ENCODE results near the gene ELOB.

ELOB gene

DNA sequence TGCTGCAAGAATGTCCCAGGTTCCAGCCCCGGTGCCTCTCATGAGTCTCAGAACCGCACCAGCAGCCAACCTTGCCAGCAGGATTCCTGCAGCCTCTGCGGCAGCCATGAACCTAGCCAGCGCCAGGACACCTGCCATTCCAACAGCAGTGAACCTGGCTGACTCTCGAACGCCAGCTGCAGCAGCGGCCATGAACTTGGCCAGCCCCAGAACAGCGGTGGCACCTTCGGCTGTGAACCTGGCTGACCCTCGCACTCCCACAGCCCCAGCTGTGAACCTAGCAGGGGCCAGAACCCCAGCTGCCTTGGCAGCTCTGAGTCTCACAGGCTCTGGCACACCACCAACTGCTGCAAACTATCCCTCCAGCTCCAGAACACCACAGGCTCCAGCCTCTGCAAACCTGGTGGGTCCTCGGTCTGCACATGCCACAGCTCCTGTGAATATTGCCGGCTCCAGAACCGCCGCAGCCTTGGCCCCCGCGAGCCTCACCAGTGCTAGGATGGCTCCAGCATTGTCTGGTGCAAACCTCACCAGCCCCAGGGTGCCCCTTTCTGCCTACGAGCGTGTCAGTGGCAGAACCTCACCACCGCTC lies 9.8 kb downstream of the ELOB start:
- FAIRE-seq = no peak

DNA sequence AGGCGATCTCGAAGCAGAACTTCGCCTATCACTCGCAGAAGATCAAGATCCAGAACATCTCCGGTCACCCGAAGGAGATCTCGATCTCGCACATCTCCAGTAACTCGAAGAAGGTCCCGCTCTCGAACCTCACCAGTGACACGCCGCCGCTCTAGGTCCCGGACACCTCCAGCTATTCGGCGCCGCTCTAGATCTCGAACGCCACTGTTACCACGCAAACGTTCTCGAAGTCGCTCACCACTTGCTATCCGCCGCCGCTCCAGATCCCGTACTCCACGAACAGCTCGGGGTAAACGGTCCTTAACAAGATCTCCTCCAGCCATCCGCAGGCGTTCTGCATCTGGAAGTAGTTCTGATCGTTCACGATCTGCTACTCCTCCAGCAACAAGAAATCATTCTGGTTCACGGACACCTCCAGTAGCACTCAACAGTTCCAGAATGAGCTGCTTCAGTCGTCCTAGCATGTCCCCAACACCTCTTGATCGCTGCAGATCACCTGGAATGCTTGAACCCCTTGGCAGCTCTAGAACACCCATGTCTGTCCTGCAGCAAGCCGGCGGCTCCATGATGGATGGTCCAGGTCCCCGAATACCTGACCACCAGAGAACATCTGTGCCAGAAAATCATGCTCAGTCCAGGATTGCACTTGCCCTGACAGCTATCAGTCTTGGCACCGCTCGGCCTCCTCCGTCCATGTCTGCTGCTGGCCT lies 10.5 kb downstream of the ELOB start:
- FAIRE-seq = no peak

DNA sequence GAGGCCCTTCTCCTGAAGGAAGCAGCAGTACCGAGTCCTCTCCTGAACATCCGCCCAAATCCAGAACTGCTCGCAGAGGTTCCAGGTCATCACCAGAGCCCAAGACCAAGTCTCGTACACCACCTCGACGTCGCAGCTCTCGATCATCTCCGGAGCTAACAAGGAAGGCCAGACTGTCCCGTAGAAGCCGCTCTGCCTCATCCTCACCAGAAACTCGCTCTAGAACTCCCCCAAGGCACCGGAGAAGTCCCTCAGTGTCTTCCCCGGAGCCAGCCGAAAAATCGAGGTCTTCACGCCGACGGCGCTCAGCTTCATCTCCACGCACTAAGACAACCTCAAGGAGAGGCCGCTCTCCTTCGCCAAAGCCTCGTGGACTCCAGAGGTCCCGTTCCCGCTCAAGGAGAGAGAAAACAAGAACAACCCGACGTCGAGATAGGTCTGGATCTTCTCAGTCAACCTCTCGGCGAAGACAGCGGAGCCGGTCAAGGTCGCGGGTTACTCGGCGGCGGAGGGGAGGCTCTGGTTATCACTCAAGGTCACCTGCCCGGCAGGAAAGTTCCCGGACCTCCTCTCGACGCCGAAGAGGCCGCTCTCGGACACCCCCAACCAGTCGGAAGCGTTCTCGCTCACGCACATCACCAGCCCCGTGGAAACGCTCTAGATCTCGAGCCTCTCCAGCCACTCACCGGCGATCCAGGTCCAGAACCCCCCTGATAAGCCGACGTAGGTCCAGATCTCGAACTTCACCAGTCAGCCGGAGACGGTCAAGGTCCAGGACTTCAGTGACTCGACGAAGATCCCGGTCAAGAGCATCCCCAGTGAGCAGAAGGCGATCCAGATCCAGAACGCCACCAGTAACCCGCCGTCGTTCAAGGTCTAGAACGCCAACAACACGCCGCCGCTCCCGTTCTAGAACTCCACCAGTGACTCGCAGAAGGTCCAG lies 11.3 kb downstream of the ELOB start:
- no peak for FAIRE-seq

DNA sequence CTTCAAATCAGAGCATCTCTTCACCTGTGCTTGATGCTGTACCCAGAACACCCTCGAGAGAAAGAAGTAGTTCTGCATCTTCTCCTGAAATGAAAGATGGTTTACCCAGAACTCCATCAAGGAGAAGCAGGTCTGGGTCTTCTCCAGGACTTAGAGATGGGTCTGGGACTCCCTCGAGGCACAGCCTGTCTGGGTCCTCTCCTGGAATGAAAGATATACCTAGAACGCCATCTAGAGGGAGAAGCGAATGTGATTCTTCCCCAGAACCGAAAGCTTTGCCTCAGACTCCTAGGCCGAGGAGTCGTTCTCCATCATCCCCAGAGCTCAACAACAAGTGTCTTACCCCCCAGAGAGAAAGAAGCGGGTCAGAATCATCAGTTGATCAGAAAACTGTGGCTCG lies 12.4 kb downstream of the ELOB start:
- no peak for FAIRE-seq

DNA sequence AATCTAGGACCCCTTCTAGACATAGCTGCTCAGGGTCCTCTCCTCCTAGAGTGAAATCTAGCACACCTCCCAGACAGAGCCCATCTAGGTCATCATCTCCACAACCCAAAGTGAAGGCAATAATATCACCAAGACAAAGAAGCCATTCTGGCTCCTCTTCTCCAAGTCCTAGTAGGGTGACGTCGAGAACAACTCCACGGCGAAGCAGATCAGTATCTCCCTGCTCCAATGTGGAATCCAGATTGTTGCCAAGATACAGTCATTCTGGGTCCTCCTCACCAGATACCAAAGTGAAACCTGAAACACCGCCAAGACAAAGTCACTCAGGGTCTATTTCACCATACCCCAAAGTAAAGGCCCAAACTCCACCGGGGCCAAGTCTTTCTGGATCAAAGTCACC lies 13.9 kb downstream of the ELOB start:
- FAIRE-seq = no peak

DNA sequence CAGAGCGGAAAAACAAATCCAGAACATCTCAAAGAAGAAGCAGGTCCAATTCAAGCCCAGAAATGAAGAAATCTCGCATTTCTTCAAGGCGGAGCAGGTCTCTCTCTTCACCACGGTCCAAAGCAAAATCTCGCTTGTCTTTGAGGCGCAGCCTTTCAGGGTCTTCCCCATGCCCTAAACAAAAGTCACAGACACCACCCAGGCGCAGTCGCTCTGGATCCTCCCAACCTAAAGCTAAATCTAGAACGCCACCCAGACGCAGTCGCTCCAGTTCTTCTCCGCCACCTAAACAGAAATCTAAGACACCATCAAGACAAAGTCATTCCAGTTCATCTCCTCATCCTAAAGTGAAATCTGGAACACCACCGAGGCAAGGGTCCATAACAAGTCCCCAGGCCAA lies 14.4 kb downstream of the ELOB start:
- FAIRE-seq = no peak

DNA sequence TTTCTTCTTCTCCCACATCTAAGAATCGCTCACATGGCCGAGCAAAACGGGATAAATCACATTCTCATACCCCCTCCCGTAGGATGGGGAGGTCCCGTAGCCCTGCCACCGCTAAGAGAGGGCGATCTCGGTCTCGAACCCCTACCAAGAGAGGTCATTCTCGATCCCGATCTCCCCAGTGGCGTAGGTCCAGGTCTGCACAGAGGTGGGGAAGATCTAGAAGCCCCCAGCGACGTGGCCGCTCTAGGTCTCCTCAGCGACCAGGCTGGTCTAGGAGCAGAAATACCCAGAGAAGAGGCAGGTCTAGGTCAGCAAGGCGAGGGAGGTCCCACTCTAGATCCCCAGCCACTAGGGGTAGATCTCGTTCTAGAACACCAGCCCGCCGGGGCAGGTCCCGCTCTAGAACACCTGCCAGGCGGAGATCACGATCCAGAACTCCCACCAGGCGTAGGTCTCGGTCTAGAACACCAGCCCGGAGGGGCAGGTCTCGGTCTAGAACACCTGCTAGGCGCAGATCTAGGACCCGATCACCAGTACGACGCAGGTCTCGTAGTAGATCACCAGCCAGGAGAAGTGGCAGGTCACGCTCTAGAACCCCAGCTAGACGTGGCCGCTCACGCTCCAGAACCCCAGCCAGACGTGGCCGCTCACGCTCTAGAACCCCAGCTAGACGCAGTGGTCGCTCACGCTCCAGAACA lies 15.0 kb downstream of the ELOB start:
- FAIRE-seq = no peak

DNA sequence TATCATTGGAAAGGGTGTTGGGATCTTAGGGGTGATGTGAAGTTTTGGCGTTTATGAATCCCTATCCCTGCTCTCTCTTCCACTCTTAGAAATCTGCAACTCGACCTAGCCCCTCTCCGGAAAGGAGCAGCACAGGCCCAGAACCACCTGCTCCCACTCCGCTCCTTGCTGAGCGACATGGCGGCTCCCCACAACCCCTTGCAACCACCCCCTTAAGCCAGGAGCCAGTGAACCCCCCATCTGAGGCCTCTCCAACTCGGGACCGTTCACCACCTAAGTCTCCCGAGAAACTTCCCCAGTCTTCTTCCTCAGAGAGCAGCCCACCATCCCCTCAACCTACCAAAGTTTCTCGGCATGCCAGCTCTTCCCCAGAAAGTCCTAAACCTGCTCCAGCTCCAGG lies 15.6 kb downstream of the ELOB start:
- FAIRE-seq = no peak

DNA sequence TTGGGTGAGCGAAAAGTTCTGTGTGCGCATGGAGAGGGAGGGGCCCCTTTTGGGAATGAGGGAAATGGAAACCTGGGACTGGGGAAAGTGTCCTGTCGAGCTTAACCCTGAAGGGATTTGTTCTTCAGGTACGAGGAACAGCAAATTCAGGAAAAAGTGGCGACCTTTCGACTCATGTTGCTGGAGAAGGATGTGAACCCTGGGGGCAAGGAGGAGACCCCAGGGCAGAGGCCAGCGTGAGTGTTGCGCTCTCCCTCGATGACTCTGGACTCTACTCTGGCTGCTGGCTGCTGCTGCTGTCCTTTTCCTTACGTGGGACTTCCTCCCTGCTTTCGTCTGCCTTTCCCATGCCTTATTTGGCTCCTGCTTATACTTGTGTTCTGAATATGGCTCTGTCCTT lies 19.7 kb downstream of the ELOB start:
- FAIRE-seq = no peak

DNA sequence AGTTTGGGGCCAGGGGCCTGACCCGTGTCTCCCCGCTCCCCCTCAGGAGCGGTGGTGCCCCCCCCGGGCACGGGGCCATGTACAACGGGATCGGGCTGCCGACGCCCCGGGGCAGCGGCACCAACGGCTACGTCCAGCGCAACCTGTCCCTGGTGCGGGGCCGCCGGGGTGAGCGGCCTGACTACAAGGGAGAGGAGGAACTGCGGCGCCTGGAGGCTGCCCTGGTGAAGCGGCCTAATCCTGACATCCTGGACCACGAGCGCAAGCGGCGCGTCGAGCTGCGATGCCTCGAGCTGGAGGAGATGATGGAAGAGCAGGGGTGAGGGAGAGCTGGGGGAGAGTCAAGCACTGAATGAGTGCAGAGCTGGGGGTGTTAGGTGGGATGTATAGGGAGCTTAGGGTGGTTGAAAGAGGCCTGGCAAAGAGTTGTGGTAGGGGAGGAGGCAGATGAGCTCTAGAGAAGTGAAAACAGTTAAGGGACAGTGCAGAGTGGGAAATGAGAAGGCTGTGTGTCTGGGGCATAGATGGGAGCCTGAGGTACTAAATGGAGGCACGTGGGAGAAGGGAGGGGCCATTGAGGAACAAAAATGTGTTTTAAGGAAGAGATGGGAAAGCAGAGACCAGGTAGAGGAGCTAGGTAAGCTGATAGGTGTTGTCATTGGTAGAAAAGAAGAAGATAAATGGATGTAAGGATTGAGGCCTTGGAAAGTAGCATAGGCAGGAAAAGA lies 20.6 kb downstream of the ELOB start:
- no peak for FAIRE-seq

DNA sequence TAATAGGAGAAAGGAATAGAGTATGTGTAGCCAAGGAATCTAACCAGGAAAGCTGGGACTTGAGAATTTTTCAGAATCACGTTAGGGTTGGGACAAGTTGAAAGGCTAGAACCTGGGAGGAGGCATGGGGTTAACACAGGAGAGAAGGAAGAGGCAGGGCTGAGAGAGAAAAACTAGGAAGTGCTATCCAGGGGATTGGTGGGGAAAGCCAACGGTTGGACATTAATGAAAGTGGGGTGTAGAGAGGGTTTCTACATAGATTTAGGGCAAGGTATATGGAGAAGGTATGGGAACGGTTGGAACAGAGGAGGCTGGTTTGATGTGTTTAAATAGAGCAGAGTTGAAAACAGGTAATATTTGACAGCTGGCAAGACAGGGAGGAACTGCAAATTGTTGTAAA lies 21.9 kb downstream of the ELOB start:
- FAIRE-seq = no peak

DNA sequence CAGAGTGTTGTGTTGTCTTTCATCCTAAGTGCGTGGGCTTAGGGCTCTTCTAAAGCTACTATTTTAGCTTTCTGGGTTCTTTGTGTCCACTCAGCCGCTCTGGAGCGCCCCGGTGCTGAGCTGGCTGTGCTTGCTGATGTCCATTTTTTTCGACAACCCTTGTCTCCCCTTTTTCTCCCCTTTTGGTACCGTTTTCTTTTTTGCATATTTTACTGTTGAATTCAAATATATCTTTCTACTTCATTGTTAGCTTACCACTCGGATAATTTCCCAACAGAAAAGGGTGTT lies 23.4 kb downstream of the ELOB start:
- no peak for FAIRE-seq

DNA sequence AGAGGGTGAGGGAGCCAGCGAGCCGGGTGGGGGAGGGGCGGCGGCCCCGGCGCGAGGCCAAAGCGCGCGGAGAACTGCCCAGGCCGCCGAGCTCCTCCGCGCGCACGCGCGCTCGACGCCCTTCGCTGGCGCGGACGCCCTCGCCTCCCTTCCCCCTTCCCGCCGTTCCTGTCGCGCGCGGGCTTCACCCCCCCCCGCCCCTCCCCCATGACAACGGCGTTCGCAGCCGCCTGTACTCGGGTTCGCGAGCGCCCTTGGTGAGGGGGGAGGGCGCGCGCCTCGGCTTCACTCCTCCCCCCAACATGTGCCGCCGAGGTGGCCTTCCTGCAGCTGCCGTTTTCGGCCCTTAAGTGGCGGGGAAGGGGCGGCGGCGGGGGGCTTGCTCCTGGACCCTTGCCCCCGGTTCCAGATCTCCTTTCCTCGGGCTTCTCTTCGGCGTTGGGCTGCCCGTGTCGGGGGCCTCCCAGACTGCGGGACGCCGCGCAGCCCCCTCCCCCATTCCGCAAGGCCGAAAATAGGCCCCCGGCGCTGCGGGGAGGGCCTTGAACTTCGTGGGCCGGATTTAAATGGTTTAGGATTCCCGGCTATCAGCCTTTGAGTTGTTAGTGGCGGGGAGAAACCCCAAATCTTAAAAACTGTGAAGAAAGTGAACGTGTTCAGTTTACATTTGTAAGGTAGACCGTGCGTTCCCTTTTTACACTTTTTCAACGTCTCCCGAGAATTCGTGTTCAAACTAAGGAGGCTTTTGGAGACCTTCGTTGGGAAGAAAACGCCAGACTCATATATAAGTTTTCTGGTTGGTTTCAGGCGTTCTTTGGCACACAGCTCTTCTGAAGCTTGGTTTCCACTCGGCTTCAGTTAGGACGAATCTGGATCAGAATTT lies 24.0 kb downstream of the ELOB start:
- no peak for FAIRE-seq

DNA sequence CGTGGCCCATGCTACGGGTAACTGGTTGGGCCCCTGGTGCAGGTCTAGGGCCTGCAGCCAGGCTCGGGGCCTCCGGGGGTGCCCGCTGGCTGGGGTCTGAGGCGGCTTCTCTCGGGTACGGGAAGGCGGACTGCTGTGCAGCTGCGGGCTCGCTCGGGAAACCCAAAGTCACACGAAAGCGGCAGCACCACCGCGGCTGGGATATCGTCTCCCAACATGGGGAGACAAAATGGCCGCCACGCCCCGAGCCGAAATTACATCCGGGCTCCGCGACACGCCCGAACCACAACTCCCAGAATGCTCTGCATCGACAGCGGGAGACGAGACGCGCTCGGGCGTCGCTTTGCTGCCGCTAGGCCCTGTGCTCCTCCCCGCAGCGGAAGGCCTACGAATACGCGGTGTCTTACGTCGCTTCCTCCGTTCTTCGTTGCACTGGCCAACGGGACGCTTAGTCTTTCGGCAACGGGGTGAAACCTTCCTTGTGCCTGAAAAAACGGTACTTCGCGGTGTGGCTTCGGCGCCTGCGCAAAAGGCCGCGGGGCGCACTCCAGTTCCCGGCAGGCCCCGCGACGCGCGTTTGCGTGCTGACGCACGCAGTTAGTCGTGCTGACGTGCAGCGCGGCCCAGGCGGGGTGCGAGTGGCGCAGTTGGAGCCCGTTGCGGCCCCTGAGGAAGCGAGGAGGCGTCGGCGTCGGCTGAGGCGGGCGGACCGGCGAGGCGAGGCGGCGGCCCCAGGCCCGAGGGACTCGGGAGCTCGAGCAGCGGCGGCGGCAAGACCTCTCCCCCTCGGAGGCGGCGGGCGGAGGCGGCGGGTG lies 24.8 kb downstream of the ELOB start, which contains the start of gene SRRM2:
Gene SRRM2, plus strand, starts transcription at position 604 of the 815 bp plus-strand sequence. CDS start 3,727 bp downstream, outside the sequence.
- no peak for FAIRE-seq

DNA sequence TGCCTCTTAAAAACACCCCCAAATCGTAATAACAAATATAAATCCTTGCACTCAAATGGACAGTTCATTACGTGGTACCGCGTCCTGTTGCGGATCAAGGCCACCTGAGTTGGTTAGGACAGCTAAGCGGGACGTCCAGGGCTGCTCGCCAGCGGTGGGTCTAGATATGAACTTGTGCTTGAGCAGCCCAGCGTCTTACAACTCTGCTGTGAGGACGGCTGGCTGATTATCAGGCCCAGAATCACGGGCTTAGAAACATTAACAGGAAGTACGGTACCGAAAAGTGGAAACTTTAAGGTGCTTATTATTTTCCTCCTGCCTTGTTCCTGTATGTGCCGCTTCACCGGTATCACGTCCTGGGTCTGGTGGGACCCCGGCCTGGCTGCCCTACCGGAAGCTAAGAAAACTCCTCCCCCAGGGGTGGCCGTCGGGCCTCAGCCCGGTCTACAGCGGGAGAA lies 25.5 kb downstream of the ELOB start:
- no peak for FAIRE-seq

DNA sequence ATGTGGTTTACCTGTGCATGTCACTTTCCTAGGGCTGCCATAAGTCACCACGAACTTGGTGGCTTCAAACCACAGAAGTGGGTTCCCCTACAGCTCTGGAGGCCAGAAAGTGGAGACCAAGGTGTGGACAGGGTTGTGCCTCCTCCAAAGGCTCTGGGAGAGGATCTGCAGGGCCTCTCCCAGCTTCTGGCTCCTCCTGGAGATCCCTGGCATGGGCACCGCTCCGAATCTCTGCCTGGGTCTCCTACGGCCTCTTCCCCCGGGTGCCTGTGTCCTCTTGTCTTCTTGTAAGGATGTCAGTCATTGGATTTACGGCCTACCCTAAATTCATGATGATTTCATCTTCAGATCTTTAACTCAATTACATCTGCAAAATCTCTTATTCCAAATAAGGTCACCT lies 27.1 kb downstream of the ELOB start:
- FAIRE-seq = no peak

DNA sequence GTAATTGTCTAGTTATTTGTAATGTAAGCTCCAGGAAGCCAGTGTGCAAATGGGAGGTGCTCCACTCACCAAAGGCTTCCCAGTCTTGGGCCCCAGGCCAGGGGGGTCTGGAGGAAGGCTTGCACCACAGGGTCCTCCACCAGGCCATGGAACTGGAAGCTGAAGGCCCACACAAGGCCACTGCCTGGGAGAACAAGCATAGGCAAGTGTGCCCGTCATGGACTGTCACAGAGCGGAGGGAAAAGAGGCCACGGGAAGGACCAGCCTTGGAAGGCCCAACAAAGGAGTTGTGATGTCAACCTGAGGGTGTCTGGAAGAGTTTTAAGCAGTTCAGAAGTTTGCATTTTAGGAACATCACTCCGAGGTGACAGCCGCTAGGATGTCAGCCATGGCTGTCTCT lies 27.6 kb downstream of the ELOB start:
- FAIRE-seq = no peak

DNA sequence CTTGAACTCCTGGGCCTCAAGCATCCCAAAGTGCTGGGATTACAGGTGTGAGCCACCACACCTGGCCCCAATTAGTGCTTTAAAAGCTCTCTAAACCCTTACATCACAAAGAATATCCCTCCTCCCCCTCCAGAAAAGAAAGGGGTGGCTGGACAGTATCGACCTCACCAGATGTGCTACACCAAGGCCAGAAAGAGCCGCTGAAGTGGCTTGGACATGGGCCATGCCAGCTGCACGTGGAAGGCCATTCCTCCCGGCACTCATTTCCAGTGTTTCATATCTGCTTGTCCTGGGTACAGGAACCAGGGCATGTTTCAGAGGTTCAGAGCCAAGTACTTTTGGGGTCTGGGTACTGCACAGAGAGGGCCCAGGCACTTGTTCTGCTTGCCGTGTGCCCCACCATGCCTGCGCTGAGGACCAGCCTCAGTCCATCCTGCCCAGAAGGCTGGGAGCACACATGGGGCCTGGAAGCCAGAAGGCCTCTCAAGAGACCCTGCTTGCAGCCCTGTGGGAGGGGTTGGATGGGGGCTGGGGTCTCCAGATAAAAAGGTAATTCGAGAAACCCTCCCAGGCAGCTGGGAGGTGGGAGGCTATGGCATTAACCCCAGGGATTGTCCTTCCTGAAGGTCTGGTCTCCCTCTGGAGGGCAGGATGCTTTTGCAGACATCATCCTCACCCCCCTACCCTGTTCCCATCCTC lies 28.2 kb downstream of the ELOB start:
- no peak for FAIRE-seq

DNA sequence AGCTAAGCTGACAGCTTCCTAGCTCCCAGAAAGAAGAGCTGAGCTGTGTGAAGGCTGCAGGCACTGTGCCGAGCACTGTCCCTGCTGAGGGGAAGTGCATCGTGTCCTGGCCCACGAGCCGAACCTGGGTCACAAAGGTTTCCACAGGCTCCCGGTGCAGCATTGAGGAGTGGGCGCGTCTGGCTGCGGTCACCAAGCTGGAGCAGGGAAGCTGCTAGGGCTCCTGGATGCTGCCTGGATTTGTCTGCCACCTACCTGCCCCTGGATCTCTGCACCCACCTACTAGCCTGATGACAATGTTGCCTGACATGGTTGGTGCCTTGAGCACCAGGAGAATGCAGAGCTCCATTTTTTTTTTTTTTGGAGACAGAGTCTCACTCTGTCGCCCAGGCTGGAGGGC lies 31.1 kb downstream of the ELOB start:
- FAIRE-seq = no peak
